ENCODE results near the gene CREB5. TPM values are rescaled to one million over a fixed set of nuclear protein-coding genes. Genes with fewer than 3 reads are reported as not detected.

The CREB5 gene
- total and polyA plus RNA-seq, 7 donors: 0.86 to 33.8 (median 16.6) TPM

- no peak for TF ChIP-seq CTCF (IDR thresholded peaks at IDR 0.05)
- Histone ChIP-seq H3K27ac (no peak overlapping the region), H3K4me1 (peaks cover 4% of the 10 kb centered on the region), H3K4me3 (no peak overlapping the region), H3K27me3 (ENCODE audit: insufficient read depth in 3 of 3, low read length in 2 of 3) (no peaks in the 10 kb centered on the region), H3K36me3 (ENCODE audit: insufficient read depth in 1 of 2, low read depth in 1 of 2) (no peaks in the 10 kb centered on the region), H3K9me3 (no peaks in the 10 kb centered on the region)
- ATAC-seq: no peak
- 90 to 98% (median 97%) methylated on average over 8 of the region's 8 CpGs for WGBS, 3 donors
- DNase-seq: no peak
- intact Hi-C loops (cut with DNase I): no loop called here
Measured at GRCh38 chr7:28533267-28533666, 120.9 kb downstream of the CREB5 start.

- peak in 2 of 4 donors; percentile 42 to 46 for ATAC-seq
- TF ChIP-seq CTCF (IDR thresholded peaks at IDR 0.05): no peak
- Histone ChIP-seq H3K9me3 (no peaks in the 10 kb centered on the region), H3K4me3 (no peak overlapping the region), H3K27ac (no peak overlapping the region), H3K4me1 (peaks cover 4% of the 10 kb centered on the region), H3K27me3 (ENCODE audit: insufficient read depth in 3 of 3, low read length in 2 of 3) (no peaks in the 10 kb centered on the region), H3K36me3 (ENCODE audit: insufficient read depth in 1 of 2, low read depth in 1 of 2) (no peaks in the 10 kb centered on the region)
- peak; percentile 36 to 56 for DNase-seq
- 15 to 32% (median 21%) methylated on average over 6 of the region's 6 CpGs for WGBS, 3 donors
- intact Hi-C loops (cut with DNase I): no loop called here
Measured at GRCh38 chr7:28533731-28534531, 121.6 kb downstream of the CREB5 start.

- Histone ChIP-seq H3K27ac (no peak overlapping the region), H3K4me1 (peaks cover 4% of the 10 kb centered on the region), H3K36me3 (ENCODE audit: insufficient read depth in 1 of 2, low read depth in 1 of 2) (no peaks in the 10 kb centered on the region), H3K4me3 (no peak overlapping the region), H3K27me3 (ENCODE audit: insufficient read depth in 3 of 3, low read length in 2 of 3) (no peaks in the 10 kb centered on the region), H3K9me3 (no peaks in the 10 kb centered on the region)
- TF ChIP-seq CTCF (IDR thresholded peaks at IDR 0.05): peak; percentile 11
- 85 to 87% (median 86%) methylated on average over 7 of the region's 7 CpGs for WGBS, 3 donors
- intact Hi-C loops (cut with DNase I): no loop called here
- peak in 1 of 4 donors; percentile 30 for ATAC-seq
- peak; percentile 17 to 56 for DNase-seq
Measured at GRCh38 chr7:28536259-28536658, 123.9 kb downstream of the CREB5 start.

- H3K27me3 ChIP-seq (ENCODE audit: insufficient read depth in 3 of 3, low read length in 2 of 3): no peaks in the 10 kb centered on the region
- TF ChIP-seq CTCF (IDR thresholded peaks at IDR 0.05): no peak
- ATAC-seq (no peak), DNase-seq (no peak)
- WGBS, 3 donors: 95 to 96% (median 95%) methylated on average over 3 of the region's 3 CpGs
- H3K4me1 ChIP-seq: no peaks in the 10 kb centered on the region
- H3K9me3 ChIP-seq: no peaks in the 10 kb centered on the region
- no peak overlapping the region for H3K4me3 ChIP-seq
- H3K27ac ChIP-seq: no peak overlapping the region
- intact Hi-C loops (cut with DNase I): no loop called here
- no peaks in the 10 kb centered on the region for H3K36me3 ChIP-seq (ENCODE audit: insufficient read depth in 1 of 2, low read depth in 1 of 2)
Measured at GRCh38 chr7:28539289-28539981, 127.1 kb downstream of the CREB5 start.

Measured in psoas muscle (tissue), 8 donors.